Activated T-helper 2 cell treated with anti-CD3 and anti-CD28 coated beads, Interferon-gamma antibody, Interleukin-2, Interleukin-4, amounts not matched to agents 10 μg/mL and 5 μg/mL and 100 μg/mL, durations not matched to agents 14 hours and 24 hours and 36 hours (primary cell): Measurements from ENCODE around the gene ENO3. TPM values are rescaled to one million over a fixed set of nuclear protein-coding genes. Genes with fewer than 3 reads are reported as not detected.
A peak's percentile ranks its signal among the peaks of the same experiment; 100 is the strongest.

Experiments used
- DNase-seq: peaks from one replicate; pipeline ENCODE4 v3.0.0; 2021; ENCODE audit warnings: low spot score
- H3K27ac Mint-ChIP-seq: one replicate; pipeline ENCODE4 v1.8.0; 2021; ENCODE audit warnings: mixed read lengths
- H3K27me3 Mint-ChIP-seq: one replicate; pipeline ENCODE4 v1.8.0; 2021; ENCODE audit warnings: low read depth, mixed read lengths
- H3K36me3 Mint-ChIP-seq: one replicate; pipeline ENCODE4 v1.8.0; 2021; ENCODE audit warnings: low read depth, mixed read lengths
- H3K4me1 Mint-ChIP-seq: one replicate; pipeline ENCODE4 v1.8.0; 2021; ENCODE audit warnings: low read depth, mixed read lengths
- H3K4me3 Mint-ChIP-seq: one replicate; pipeline ENCODE4 v1.8.0; 2021; ENCODE audit warnings: low read depth, mild to moderate bottlenecking, moderate library complexity, mixed read lengths
- H3K9me3 Mint-ChIP-seq: one replicate; pipeline ENCODE4 v1.8.0; 2021; ENCODE audit warnings: mixed read lengths
- intact Hi-C: fragments of 100-400 bp; cut with micrococcal nuclease; formaldehyde crosslinking; loops from one replicate; pipeline ENCODE4 v1.15.1; 2023
- total RNA-seq: library from RNA; stranded (reverse); gene quantifications from 2 replicates; pipeline ENCODE4 v1.2.3, GENCODE V29; 2022

Gene ENO3
- total RNA-seq, 1 donor from 2014 or later: 47.9 TPM

GRCh38 chr17:4998027-4998731 is 47.3 kb downstream of the ENO3 start:
- peaks cover 28% of the 10 kb centered on the region for H3K36me3 Mint-ChIP-seq
- H3K9me3 Mint-ChIP-seq: no peaks in the 10 kb centered on the region
- no peak for DNase-seq
- peaks cover 12% of the 10 kb centered on the region for H3K4me1 Mint-ChIP-seq
- H3K27me3 Mint-ChIP-seq: no peaks in the 10 kb centered on the region
- H3K4me3 Mint-ChIP-seq: peak overlapping the region; percentile 86
- intact Hi-C loops: loop anchor here (5.0 kb wide), 1 partner anchor 34 kb away; no protein-coding TSS in a partner anchor
- no peak overlapping the region for H3K27ac Mint-ChIP-seq

- intact Hi-C loops: loop anchor here (5.0 kb wide), 1 partner anchor 33 kb away; no protein-coding TSS in a partner anchor
- H3K4me3 Mint-ChIP-seq: peak overlapping the region; percentile 86
- no peak for DNase-seq
- H3K4me1 Mint-ChIP-seq: peaks cover 12% of the 10 kb centered on the region
- peaks cover 35% of the 10 kb centered on the region for H3K36me3 Mint-ChIP-seq
- no peaks in the 10 kb centered on the region for H3K27me3 Mint-ChIP-seq
- H3K9me3 Mint-ChIP-seq: no peaks in the 10 kb centered on the region
- H3K27ac Mint-ChIP-seq: peak overlapping the region; percentile 38
These were observed 48.0 kb downstream of the ENO3 start for GRCh38 chr17:4998732-4999429.

- H3K9me3 Mint-ChIP-seq: no peaks in the 10 kb centered on the region
- no peak for DNase-seq
- H3K4me3 Mint-ChIP-seq: peak overlapping the region; percentile 86
- intact Hi-C loops: loop anchor here (5.0 kb wide), 1 partner anchor 33 kb away; no protein-coding TSS in a partner anchor
- H3K36me3 Mint-ChIP-seq: peaks cover 42% of the 10 kb centered on the region
- H3K27ac Mint-ChIP-seq: peak overlapping the region; percentile 18
- H3K4me1 Mint-ChIP-seq: peaks cover 12% of the 10 kb centered on the region
- H3K27me3 Mint-ChIP-seq: no peaks in the 10 kb centered on the region
These were observed 48.6 kb downstream of the ENO3 start for GRCh38 chr17:4999430-5000093.

- no peak overlapping the region for H3K27ac Mint-ChIP-seq
- H3K4me1 Mint-ChIP-seq: peaks cover 10% of the 10 kb centered on the region
- H3K9me3 Mint-ChIP-seq: no peaks in the 10 kb centered on the region
- no peak overlapping the region for H3K4me3 Mint-ChIP-seq
- H3K36me3 Mint-ChIP-seq: peaks cover 48% of the 10 kb centered on the region
- DNase-seq: no peak
- intact Hi-C loops: no loop called here
- H3K27me3 Mint-ChIP-seq: no peaks in the 10 kb centered on the region
These were observed 49.3 kb downstream of the ENO3 start for GRCh38 chr17:5000237-5000639.

GRCh38 chr17:5002121-5002788 is 51.3 kb downstream of the ENO3 start:
- DNase-seq: no peak
- H3K4me1 Mint-ChIP-seq: peaks cover 6% of the 10 kb centered on the region
- H3K4me3 Mint-ChIP-seq: no peak overlapping the region
- H3K36me3 Mint-ChIP-seq: peaks cover 60% of the 10 kb centered on the region
- intact Hi-C loops: no loop called here
- H3K27me3 Mint-ChIP-seq: no peaks in the 10 kb centered on the region
- no peaks in the 10 kb centered on the region for H3K9me3 Mint-ChIP-seq
- no peak overlapping the region for H3K27ac Mint-ChIP-seq

GRCh38 chr17:5003214-5003867 is 52.4 kb downstream of the ENO3 start:
- no peaks in the 10 kb centered on the region for H3K9me3 Mint-ChIP-seq
- peaks cover 6% of the 10 kb centered on the region for H3K4me1 Mint-ChIP-seq
- no peaks in the 10 kb centered on the region for H3K27me3 Mint-ChIP-seq
- no peak overlapping the region for H3K4me3 Mint-ChIP-seq
- no peak overlapping the region for H3K27ac Mint-ChIP-seq
- intact Hi-C loops: no loop called here
- no peak for DNase-seq
- H3K36me3 Mint-ChIP-seq: peaks cover 71% of the 10 kb centered on the region

Other genes starting within 250 kb of the ENO3 start
- 115 and 116 TPM in 2 replicates for gene PELP1, start 247.0 kb upstream of the ENO3 start, total RNA-seq
- 226 and 231 TPM in 2 replicates for gene ARRB2, start 240.5 kb upstream of the ENO3 start, total RNA-seq
- 24.0 and 24.9 TPM in 2 replicates for gene MED11, start 219.7 kb upstream of the ENO3 start, total RNA-seq
- gene ZMYND15, start 211.3 kb upstream of the ENO3 start, total RNA-seq: 0.09 TPM in 1 of 2 replicates, not detected in the other
- 1.8 and 2.3 TPM in 2 replicates for gene CXCL16, start 211.2 kb upstream of the ENO3 start, total RNA-seq
- gene TM4SF5, start 179.2 kb upstream of the ENO3 start, total RNA-seq: not detected in 2 replicates
- gene VMO1, start 164.8 kb upstream of the ENO3 start, total RNA-seq: 0.28 and 0.46 TPM in 2 replicates
- gene GLTPD2, start 162.2 kb upstream of the ENO3 start, total RNA-seq: not detected in 2 replicates
- gene PSMB6, start 155.0 kb upstream of the ENO3 start, total RNA-seq: 215 and 220 TPM in 2 replicates
- gene PLD2, start 144.0 kb upstream of the ENO3 start, total RNA-seq: 22.3 and 26.6 TPM in 2 replicates
- 60.9 and 69.7 TPM in 2 replicates for gene MINK1, start 117.8 kb upstream of the ENO3 start, total RNA-seq
- 0.76 and 1.3 TPM in 2 replicates for gene C17orf107, start 51.6 kb upstream of the ENO3 start, total RNA-seq
- 0.32 and 0.44 TPM in 2 replicates for gene CHRNE, start 48.0 kb upstream of the ENO3 start, total RNA-seq
- not detected in 2 replicates for gene GP1BA, start 18.8 kb upstream of the ENO3 start, total RNA-seq
- gene SLC25A11, start 11.1 kb upstream of the ENO3 start, total RNA-seq: 91.4 and 103 TPM in 2 replicates
- 112 and 126 TPM in 2 replicates for gene RNF167, start 10.9 kb upstream of the ENO3 start, total RNA-seq
- 1,460 and 1,475 TPM in 2 replicates for gene PFN1, start 2.6 kb upstream of the ENO3 start, total RNA-seq
- 66.5 and 70.4 TPM in 2 replicates for gene SPAG7, start 16.7 kb downstream of the ENO3 start, total RNA-seq
- 90.2 and 92.3 TPM in 2 replicates for gene CAMTA2, start 36.6 kb downstream of the ENO3 start, total RNA-seq
- gene INCA1, start 46.4 kb downstream of the ENO3 start, total RNA-seq: 0.43 and 0.53 TPM in 2 replicates
- 51.0 and 51.4 TPM in 2 replicates for gene KIF1C, start 46.8 kb downstream of the ENO3 start, total RNA-seq
- 0.14 TPM in 2 replicates for gene SLC52A1, start 84.3 kb downstream of the ENO3 start, total RNA-seq
- 1.4 and 1.9 TPM in 2 replicates for gene ZFP3, start 127.3 kb downstream of the ENO3 start, total RNA-seq
- 12.4 and 16.5 TPM in 2 replicates for gene ZNF232, start 160.8 kb downstream of the ENO3 start, total RNA-seq
- gene USP6, start 164.9 kb downstream of the ENO3 start, total RNA-seq: 0.07 TPM in 1 of 2 replicates, not detected in the other
- 8.0 and 8.9 TPM in 2 replicates for gene ZNF594, start 240.7 kb downstream of the ENO3 start, total RNA-seq